ENCODE results near the gene ERC2. TPM values are rescaled to one million over a fixed set of nuclear protein-coding genes. Genes with fewer than 3 reads are reported as not detected.

Gene ERC2
- total and polyA plus RNA-seq, 8 donors, result 1.2 to 4.8 (median 2.3) TPM

DNA sequence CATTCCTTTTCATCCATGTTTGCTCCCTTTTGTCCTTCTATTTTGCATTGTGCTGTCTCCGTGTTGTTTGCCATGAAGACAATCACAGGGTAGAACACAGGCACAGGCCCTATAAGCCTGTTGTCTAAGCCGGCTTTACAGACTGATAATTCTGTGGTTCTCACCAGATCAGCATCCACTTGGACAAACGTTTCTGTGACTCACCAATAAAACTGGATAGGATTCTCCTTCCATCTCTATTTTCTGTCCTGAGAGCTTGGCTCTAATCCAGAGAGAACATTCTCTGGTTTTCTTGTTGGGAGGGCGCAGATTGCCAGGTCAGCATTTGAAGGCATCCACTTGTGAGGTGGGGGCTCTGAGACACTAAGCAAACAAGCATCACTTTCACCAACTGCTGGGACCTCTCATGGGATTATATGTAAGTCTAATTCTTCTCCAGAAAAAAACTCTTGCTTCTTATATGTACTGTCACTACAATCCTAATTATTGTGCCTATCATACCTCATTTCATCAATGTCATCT, 101.6 kb downstream of the ERC2 start:
- TF ChIP-seq, protein P1, sequence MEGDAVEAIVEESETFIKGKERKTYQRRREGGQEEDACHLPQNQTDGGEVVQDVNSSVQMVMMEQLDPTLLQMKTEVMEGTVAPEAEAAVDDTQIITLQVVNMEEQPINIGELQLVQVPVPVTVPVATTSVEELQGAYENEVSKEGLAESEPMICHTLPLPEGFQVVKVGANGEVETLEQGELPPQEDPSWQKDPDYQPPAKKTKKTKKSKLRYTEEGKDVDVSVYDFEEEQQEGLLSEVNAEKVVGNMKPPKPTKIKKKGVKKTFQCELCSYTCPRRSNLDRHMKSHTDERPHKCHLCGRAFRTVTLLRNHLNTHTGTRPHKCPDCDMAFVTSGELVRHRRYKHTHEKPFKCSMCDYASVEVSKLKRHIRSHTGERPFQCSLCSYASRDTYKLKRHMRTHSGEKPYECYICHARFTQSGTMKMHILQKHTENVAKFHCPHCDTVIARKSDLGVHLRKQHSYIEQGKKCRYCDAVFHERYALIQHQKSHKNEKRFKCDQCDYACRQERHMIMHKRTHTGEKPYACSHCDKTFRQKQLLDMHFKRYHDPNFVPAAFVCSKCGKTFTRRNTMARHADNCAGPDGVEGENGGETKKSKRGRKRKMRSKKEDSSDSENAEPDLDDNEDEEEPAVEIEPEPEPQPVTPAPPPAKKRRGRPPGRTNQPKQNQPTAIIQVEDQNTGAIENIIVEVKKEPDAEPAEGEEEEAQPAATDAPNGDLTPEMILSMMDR (IDR thresholded peaks at IDR 0.05), result no peak
- intact Hi-C loops (cut with DNase I), result no loop called here
- FAIRE-seq, result no peak
- Histone ChIP-seq H3K4me3 (no peak overlapping the region), H3K36me3 (no peaks in the 10 kb centered on the region), H3K4me1 (no peaks in the 10 kb centered on the region), H3K9me3 (no peaks in the 10 kb centered on the region), H3K27me3 (no peaks in the 10 kb centered on the region), H3K27ac (no peak overlapping the region)
- DNase-seq, result no peak
- no peak for ATAC-seq
- 70 to 75% methylated on average over 4 of the region's 4 CpGs for WGBS, 2 donors

DNA sequence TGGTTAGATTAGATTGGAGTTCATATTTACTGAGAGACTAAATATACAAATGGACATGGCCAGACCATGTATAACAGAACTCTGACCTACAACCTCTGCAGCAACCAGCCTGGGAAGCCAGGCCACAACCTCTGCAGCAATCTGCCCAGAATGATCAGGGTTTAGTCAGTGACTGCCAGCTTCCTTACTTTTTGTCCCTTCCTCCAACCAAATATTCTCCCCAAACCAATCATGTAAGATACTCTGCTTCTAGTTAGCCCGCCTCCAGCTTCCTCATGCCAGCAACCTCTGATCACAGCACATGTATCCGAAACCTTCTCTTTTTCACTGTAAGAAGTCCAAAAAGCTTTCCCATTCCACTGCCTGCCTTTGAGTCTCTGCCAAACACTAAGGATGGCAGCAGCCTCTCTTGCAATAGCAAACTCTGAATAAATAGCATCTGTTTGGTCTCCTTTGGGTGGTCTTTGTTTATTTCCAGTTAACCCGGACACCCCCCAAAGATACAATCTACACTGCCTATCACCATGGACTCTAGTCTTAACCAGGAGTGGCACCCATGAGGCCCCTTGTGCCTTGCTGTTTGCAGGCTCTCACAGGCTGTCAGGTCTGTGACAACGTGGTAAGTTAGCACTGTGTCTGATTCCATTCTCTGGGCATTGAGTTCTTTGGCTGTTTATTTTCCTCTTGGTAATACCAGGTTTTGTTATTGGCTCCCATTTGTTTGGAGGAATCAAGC, 102.2 kb downstream of the ERC2 start:
- no peaks in the 10 kb centered on the region for H3K27me3 ChIP-seq
- ATAC-seq (no peak), DNase-seq (no peak), FAIRE-seq (no peak)
- TF ChIP-seq, protein P1 (IDR thresholded peaks at IDR 0.05), result no peak
- H3K4me3 ChIP-seq, result no peak overlapping the region
- intact Hi-C loops (cut with DNase I), result no loop called here
- no peaks in the 10 kb centered on the region for H3K4me1 ChIP-seq
- WGBS, 2 donors, result 57 to 62% methylated on average over 4 of the region's 4 CpGs
- no peaks in the 10 kb centered on the region for H3K36me3 ChIP-seq
- no peaks in the 10 kb centered on the region for H3K9me3 ChIP-seq
- H3K27ac ChIP-seq, result no peak overlapping the region

DNA sequence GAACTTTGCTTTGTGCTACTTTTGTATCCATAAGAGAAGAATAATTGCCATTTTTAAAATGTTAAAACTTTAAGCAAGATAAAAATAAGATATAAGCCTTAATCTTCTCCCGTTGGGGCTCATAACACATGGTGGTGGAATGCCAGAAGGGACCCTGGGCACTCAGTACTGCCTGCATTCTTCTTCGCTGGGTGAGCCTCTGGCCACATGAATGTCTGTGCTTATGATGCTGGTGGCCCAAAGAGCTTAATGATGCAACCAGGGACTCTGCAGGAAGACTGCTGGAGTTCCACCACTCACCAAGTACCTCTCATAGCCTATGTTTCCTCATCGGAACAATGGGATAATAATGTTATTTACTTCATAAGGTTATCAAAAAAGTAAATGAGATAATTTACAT, 103.6 kb downstream of the ERC2 start:
- Histone ChIP-seq H3K36me3 (no peaks in the 10 kb centered on the region), H3K27ac (no peak overlapping the region), H3K4me3 (no peak overlapping the region), H3K27me3 (no peaks in the 10 kb centered on the region), H3K9me3 (no peaks in the 10 kb centered on the region), H3K4me1 (no peaks in the 10 kb centered on the region)
- FAIRE-seq, result no peak
- TF ChIP-seq, protein P1 (IDR thresholded peaks at IDR 0.05), result no peak
- intact Hi-C loops (cut with DNase I), result no loop called here
- ATAC-seq, result no peak
- no peak for DNase-seq
- 74 to 90% methylated on average over 3 of the region's 3 CpGs for WGBS, 2 donors

DNA sequence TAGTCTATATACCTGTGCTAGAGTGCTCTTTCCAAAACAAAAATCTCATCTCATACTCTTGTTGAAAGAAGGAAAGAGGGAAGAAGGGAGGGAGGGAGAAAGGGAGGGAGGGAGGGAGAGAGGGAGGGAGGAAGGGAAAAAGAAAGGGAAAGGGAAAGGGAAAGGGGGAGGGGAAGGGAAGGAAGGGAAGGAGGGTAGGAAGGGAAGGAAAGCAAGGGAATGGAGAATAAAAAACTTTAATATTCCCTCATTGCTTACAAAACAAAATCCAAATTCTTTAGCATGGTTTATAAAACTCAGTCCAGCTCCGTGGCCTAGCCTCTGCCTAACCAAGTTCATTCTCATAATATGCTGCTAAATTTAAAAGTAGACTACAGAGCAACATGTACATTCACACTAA, 104.5 kb downstream of the ERC2 start:
- no peak for ATAC-seq
- Histone ChIP-seq H3K27ac (no peak overlapping the region), H3K36me3 (no peaks in the 10 kb centered on the region), H3K4me3 (no peak overlapping the region), H3K4me1 (no peaks in the 10 kb centered on the region), H3K9me3 (no peaks in the 10 kb centered on the region), H3K27me3 (no peaks in the 10 kb centered on the region)
- FAIRE-seq, result no peak
- 92 to 93% methylated on average over 1 of the region's 1 CpG for WGBS, 2 donors
- DNase-seq, result no peak
- intact Hi-C loops (cut with DNase I), result no loop called here
- TF ChIP-seq, protein P1 (IDR thresholded peaks at IDR 0.05), result no peak

DNA sequence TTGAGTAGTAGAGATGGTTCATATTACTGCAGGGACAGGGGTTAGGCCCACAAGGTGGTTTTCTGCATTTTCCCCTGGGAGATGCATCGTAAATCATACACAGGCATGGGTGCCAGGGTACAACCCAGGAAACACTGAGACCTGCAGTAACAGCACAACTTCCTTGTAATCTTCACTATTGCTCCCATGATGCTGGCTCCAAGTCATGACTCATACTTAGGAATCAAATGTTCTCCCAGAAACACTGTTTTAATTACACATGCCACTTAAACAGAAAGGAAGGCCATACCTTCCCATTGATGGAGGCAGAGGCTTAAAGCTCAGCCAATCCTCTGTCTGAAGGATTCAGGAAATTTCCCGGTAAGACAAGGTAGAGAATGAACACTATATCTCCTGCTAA, 106.5 kb downstream of the ERC2 start:
- Histone ChIP-seq H3K36me3 (no peaks in the 10 kb centered on the region), H3K4me3 (no peak overlapping the region), H3K27ac (no peak overlapping the region), H3K9me3 (no peaks in the 10 kb centered on the region), H3K4me1 (no peaks in the 10 kb centered on the region), H3K27me3 (no peaks in the 10 kb centered on the region)
- FAIRE-seq (no peak), DNase-seq (no peak), ATAC-seq (no peak)
- 95% methylated on average over 2 of the region's 2 CpGs for WGBS, 2 donors
- intact Hi-C loops (cut with DNase I), result no loop called here
- TF ChIP-seq, protein P1 (IDR thresholded peaks at IDR 0.05), result no peak
